Endometrial microvascular endothelial cells (primary cell): Measurements from ENCODE around the gene ZBTB17. TPM values are rescaled to one million over a fixed set of nuclear protein-coding genes. Genes with fewer than 3 reads are reported as not detected.

Experiments
- in situ Hi-C: cut with HindIII; loops from 2 replicates; pipeline ENCODE4 v1.10.0; 2017; ENCODE audit warnings: low sequenced_read_pairs, low pct_unique_long_range_greater_than_20kb; ENCODE audit errors: inconsistent ontology term
- total RNA-seq: library from RNA; depleted of rRNA; stranded (reverse); fragments of >200 nt; gene quantifications from one replicate; pipeline ENCODE4 v1.2.3, GENCODE V29; 2015; ENCODE audit errors: inconsistent ontology term

Gene ZBTB17
- total RNA-seq, 1 donor from 2014 or later = 26.5 TPM

- in situ Hi-C loops = no loop called here
These were observed 22.6 kb downstream of the ZBTB17 start for GRCh38 chr1:15953294-15953771.

- in situ Hi-C loops = no loop called here
These were observed 23.3 kb downstream of the ZBTB17 start for GRCh38 chr1:15952317-15953258.

- in situ Hi-C loops = no loop called here
These were observed 24.4 kb downstream of the ZBTB17 start for GRCh38 chr1:15951341-15952153.

GRCh38 chr1:15950763-15951295, 25.1 kb downstream of the ZBTB17 start:
- in situ Hi-C loops = no loop called here

- in situ Hi-C loops = no loop called here
These were observed 25.6 kb downstream of the ZBTB17 start for GRCh38 chr1:15950302-15950701.

- in situ Hi-C loops = no loop called here
These were observed 26.3 kb downstream of the ZBTB17 start for GRCh38 chr1:15949453-15950245.

GRCh38 chr1:15948595-15949452, 27.1 kb downstream of the ZBTB17 start:
- in situ Hi-C loops = no loop called here

- in situ Hi-C loops = no loop called here
These were observed 27.8 kb downstream of the ZBTB17 start for GRCh38 chr1:15948091-15948591.

GRCh38 chr1:15947382-15948090, 28.4 kb downstream of the ZBTB17 start:
- in situ Hi-C loops = no loop called here

GRCh38 chr1:15946571-15947381, 29.1 kb downstream of the ZBTB17 start:
- in situ Hi-C loops = no loop called here

- in situ Hi-C loops = no loop called here
These were observed 30.0 kb downstream of the ZBTB17 start for GRCh38 chr1:15945832-15946448.

- in situ Hi-C loops = no loop called here
These were observed 30.7 kb downstream of the ZBTB17 start for GRCh38 chr1:15945011-15945831.

- in situ Hi-C loops = no loop called here
These were observed 31.4 kb downstream of the ZBTB17 start for GRCh38 chr1:15944308-15945010.

- in situ Hi-C loops = no loop called here
These were observed 32.0 kb downstream of the ZBTB17 start for GRCh38 chr1:15943992-15944307.
